Measurements from ENCODE around the gene SLC9A3.

SLC9A3 gene

GRCh38 chr5:442335-443238, 81.7 kb downstream of the SLC9A3 start, which contains the start of gene EXOC3:
EXOC3 (plus strand) TSS chr5:443176; CDS start chr5:446206, 3,030 bp downstream.
- no peak for DNase-seq (ENCODE audit: low read depth)

DNA sequence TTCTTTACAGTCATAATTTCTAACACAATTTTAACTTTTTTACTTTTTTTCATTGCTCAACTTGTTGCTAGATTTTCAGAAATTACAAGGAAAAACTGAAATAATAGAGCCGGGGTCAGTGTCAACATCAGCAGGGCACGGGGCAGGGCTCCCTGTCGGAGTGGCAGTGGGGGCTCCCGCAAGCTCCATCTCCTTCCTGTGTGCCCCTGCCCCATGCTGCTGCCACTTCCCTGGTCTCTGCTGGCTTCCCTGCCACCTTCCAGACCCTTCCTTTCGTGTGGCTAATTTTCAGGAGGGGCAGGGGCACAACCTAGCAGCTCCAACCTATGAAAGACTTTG, 82.3 kb downstream of the SLC9A3 start:
- DNase-seq (ENCODE audit: low read depth): no peak

DNA sequence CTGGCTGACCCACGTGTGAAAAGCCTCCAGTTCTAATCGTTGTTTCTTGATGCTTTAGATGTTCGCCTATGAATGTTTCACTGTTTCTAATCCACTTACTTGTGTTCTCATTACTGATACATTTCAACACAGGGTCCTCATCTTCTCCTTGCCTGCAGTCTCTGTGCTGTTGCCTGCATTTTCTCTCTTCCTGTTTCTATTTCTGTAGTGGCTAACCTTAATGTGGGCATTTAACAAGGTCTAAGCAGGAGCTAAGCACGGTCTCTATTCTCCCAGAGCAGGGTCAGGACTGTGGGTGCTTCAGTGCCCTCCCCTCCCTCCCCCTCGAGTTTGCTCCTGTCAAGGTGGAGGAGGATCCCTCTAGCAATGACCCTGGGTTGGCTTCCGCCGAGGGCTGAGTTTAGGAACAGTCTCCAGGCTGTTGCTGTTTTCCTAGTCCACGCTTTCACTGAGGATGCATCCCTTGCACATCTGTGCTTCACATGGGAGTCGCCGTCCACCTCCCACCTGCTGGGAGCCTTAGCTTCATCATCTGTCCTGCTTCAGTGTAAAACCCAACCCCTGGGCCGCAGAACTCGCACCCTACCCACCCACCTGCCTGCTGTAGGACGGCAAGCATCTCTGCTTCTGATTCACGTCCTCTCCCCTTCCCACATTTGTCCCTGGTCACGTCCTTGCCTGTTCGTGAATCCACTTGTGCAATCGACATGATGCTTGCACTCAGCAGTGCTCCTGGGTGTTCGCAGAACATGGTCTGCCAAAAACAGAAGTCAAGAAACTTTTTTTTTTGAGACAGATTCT, 83.6 kb downstream of the SLC9A3 start:
- DNase-seq (ENCODE audit: low read depth): no peak

- no peak for DNase-seq (ENCODE audit: low read depth)
Measured at GRCh38 chr5:439636-440035, 84.6 kb downstream of the SLC9A3 start.

GRCh38 chr5:439181-439580, 85.1 kb downstream of the SLC9A3 start:
- DNase-seq (ENCODE audit: low read depth): no peak

- no peak for DNase-seq (ENCODE audit: low read depth)
Measured at GRCh38 chr5:438481-438981, 85.7 kb downstream of the SLC9A3 start.

DNA sequence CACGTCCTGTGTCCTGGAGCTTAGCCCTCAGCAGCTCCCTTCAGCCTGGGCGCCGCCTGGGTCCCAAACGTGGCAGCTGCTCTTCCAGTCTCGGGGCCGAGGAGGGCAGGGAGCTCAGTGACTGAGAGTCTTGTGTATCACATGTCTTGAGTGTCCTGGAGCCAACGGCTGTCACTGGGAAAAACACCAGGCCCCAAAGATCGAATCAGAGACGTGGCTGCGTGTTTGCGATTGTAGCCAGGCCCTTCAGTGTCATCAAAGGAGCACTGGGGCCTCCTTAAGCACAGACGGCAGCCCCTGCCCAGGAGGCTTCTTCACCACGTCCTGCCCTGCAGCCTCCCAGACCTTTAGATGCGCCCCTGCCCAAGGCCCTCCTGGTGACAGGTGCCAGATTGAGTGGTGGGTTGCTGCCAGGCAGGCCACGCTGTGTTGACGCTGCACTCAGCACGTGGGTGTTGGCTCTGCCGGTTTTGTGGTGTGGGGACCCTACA, 86.9 kb downstream of the SLC9A3 start:
- no peak for DNase-seq (ENCODE audit: low read depth)

GRCh38 chr5:436641-436975, 87.6 kb downstream of the SLC9A3 start:
- no peak for DNase-seq (ENCODE audit: low read depth)

DNA sequence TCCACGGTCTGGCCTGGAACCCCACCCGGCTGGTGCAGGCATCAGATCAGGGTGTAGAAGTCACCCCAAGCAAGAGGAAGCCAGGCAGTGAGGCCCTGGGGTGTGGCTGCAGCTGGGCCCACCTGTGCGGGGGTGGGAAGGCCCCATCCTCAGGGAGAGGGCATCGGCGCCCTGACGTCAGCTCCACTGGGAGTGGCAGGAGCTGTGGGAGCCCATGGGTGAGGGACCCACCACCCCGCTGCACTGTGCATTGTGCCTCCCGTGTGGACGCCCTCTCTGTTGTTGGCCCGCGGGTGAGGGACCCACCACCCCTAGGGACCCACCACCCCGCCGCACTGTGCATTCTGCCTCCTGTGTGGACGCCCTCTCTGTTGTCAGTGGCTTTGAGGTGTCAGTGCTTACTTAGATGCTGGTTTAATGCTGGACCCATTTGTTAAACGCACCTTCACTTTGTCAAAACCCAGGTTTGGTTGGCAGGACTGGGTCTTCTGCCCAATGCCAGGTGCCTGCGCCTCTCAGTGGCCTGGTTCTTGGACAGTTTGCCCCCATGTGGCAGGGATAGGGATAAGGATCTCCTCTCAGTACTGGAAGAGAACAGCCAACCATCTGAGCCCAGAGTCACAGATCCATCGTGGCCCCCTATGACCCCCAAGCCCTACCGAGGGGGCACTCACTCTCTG, 88.1 kb downstream of the SLC9A3 start:
- no peak for DNase-seq (ENCODE audit: low read depth)

GRCh38 chr5:435156-435790, 89.0 kb downstream of the SLC9A3 start:
- DNase-seq (ENCODE audit: low read depth): no peak

DNA sequence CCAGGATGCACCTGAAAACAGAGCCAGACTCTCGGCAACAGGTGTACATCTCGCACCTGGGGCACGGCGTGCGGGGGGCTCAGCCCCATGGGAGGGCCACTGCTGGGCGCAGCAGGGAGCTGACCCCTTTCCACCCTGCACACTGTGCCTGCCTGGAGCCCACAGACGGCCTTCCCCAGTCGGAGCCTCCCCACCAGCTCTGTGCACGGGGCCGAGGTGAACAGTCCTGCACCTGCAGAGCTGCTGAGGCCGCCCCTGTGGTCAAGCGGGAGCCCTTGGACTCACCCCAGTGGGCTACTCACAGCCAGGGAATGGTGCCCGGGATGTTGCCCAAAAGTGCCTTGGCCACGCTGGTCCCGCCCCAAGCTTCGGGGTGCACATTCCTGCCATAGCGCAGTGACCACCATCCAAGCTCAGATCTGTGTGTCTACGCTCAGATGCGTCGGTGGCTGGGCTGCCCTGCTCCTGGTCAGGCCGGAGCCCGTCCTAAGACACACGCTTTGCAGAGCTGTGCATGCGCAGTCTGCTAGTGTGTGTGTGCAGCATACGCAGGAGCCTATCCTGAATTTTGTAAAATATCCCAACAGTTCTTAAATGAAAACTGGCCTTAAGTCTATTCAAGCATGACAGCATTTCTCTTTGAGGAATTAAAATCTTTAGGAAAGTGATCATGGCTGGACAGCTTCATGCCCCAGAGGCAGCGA, 89.7 kb downstream of the SLC9A3 start:
- DNase-seq (ENCODE audit: low read depth): no peak

DNA sequence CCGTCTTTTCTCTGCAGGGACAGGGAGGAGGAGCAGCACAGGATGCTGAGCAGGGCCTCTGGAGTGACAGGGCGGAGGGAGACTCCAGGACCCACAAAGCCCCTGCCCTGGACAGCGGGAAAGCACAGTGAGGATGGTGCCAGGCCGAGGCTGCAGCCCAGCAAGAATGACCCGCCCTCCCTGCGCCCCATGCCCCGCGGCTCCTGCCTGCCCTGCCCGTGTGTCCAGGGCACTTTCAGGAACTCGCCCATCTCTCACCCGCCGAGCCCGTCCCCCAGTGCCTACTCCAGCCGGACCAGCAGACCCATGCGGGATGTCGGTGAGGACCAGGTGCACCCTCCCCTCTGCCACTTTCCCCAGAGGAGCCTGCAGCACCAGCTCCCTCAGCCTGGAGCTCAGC, 90.4 kb downstream of the SLC9A3 start:
- DNase-seq (ENCODE audit: low read depth): no peak

DNA sequence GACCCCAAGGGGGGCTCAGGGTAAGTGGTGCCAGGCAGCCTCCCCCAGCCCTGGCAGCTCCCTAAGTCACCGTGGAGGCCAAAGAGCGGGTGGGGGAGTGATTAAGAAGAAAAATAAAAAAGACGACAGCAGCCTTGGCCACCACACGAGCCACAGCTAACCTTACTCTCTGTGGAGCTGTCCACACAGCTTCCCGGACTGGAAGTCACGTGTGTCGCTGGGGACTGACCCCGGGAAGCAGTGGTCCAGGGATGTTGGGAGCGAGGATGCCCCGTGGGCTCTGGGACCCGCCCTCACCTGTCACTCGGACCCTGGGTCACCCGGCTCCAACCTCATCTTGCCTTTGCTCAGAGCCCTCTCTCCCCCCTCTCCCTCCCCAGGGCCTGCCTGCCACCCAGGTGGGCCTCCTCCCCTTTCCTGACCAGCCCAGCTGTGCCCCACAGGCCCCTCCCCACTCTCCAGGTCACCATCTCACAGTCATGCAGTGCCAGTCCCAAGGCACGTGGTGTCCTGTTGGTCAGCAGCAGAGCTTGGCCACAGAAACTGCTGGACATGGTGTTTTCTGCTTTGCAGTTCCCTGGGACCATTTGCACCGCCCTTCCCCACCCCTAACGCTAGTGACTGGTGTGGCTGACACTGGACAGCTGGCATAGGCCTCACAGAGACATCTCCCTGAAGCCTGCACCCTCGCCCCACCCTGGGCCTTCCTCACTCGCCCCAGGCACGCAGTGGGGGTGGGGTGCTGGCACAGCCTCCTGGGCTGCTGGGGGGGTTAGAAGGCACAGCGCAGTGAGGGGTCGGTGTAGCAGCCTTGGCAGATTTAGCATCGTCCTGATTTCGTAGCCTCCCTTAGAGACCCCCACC, 91.1 kb downstream of the SLC9A3 start:
- DNase-seq (ENCODE audit: low read depth): no peak

DNA sequence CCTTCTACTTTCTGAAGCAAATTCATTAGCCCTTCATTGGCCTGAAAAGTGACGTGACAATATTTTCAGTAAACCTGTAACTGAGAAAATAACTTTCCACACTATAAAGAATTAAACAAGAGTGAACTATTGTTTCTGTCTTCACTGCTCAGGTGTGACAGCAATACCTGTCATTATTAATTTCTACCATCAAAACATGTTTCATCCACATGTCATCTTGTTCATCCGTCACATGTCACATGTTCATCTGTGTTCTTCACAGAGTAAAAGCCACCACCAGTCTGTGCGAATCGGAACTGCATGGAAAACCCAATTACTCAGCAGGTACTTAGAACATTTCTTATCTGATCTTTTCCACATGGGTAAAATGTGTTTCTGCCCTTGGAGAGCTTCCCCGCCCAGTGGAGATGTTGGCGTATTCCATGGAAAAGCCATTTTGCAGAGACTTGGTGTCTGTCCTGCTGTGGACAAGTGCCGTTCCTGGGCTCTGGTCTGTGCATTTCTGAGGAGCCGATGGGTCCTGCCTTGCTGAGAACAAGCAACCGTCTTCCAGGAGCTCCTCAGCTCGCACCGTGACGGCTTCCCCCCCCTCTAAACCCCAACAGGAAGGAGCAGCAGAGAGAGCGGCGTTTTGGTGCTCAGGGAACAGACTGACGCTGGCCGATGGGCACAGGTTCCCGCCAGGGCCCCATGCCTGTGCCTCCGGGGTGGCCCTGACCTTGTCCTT, 91.9 kb downstream of the SLC9A3 start:
- no peak for DNase-seq (ENCODE audit: low read depth)

DNA sequence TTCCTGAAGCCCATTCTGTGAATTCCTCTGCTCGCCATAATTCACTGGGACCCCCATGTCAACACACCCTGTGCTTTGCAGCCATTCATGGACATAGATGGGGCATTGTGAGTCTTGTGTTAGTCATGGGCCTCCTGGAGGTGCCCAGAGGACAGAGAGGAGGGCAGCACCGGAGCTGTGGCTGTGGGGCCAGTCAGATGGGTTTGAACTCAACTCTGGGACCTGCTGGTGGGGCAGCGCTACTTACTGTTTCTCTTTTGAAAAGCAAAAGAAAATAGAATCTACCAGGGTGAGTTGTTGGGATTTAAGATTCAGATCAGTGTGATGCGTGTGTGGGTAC, 92.6 kb downstream of the SLC9A3 start:
- DNase-seq (ENCODE audit: low read depth): no peak

DNA sequence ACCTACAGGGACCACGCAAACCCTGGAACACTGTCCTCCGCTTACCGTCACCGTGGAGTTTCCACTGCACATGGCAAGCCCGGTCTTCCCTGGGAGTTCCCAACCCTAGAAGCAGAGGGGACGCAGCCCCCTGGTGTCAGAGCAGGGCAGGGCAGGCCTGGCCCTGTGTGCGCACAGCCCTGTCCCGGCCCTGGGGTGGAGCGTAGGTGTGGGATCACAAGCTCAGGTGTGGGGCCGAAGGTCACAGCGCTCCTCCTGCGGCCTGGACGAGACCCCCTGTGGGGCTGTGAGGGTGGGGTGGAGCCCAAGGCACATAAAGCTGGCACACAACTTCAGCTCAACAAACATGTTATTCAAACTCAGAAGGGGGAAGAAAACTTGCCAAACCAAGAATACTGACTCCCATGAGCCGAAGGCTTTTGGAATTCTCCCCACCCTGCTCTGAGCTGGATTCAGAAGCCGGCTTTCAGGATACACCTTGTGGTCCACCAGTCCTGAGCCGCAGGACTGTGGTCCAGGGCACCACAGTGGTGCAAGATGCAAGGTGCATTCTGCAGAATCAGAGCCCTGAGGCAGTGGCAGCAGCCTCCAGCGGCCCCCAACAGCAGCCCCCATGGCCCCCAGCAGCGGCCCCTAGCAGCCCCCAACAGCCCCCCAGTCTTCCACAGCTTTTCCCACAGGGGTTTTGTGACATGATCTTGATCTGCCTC, 93.1 kb downstream of the SLC9A3 start:
- no peak for DNase-seq (ENCODE audit: low read depth)

GRCh38 chr5:430214-430925, 93.9 kb downstream of the SLC9A3 start:
- DNase-seq (ENCODE audit: low read depth): no peak

DNA sequence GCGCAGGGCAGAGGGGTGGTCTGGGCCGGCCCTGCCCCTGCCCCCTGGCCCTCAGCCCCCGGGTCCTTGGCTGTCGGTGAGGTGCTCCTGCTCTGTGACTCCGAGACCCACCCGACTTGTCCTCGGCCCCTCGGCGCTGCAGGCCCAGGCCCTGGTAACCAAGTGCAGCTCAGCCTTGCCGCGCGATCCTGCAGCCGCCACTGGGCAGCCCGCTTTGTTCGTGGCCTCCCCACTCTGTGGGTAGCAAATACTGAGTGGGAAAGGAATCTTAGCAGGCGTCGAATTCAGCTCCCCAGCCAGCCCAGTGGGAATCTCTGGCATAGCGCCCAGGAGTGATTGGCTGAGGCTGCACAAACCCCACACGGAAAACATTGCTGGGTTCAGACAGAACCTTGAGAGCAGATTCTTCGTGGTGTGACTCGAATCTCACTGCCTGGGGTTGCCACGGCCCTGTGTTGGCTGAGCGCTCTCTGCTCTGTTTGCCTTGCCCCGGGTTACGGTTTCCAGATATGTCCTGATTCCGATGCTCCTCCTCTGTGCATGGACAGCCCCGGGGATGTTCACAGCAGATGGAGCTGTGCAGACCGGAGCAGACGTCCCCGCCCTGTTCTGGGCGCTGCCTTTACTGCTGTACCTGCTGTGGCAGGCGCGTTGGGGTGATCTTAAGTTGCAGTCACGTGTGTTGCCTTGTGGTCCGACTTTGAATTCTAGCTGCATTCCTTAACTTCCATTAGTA, 94.6 kb downstream of the SLC9A3 start:
- peak; percentile 12 for DNase-seq (ENCODE audit: low read depth)
